Duodenal mucosa (tissue), 2 donors: ENCODE results near the gene NRN1L.

ENCODE experiments used
- H3K27ac ChIP-seq: one replicate; pipeline ENCODE4 v1.7.0; 2013; ENCODE audit warnings: low read depth, low read length
- H3K27me3 ChIP-seq, 2 donors: one replicate each; pipeline ENCODE4 v1.7.0; 2013; ENCODE audit warnings: low read length in 2 of 2, control low read depth in 1 of 2; ENCODE audit not compliant: insufficient read depth in 2 of 2, control insufficient read depth in 1 of 2
- H3K36me3 ChIP-seq, 2 donors: one replicate each; pipeline ENCODE4 v1.7.0; 2013; ENCODE audit warnings: low read length in 2 of 2, control low read depth in 1 of 2; ENCODE audit not compliant: insufficient read depth in 2 of 2, control insufficient read depth in 1 of 2
- H3K4me1 ChIP-seq, 2 donors: one replicate each; pipeline ENCODE4 v1.7.0; 2013; ENCODE audit warnings: low read length in 2 of 2, control low read depth in 1 of 2; ENCODE audit not compliant: insufficient read depth in 2 of 2, control insufficient read depth in 1 of 2
- H3K4me3 ChIP-seq, 2 donors: one replicate each; pipeline ENCODE4 v1.7.0; 2013; ENCODE audit warnings: low read length in 2 of 2, low read depth in 1 of 2
- H3K9ac ChIP-seq, 2 donors: one replicate each; pipeline ENCODE4 v1.7.0; 2013; ENCODE audit warnings: low read length in 2 of 2, low read depth in 1 of 2
- H3K9me3 ChIP-seq, 2 donors: one replicate each; pipeline ENCODE4 v1.7.0; 2013; ENCODE audit warnings: low read length in 2 of 2, control low read depth in 1 of 2; ENCODE audit not compliant: control insufficient read depth in 1 of 2

The NRN1L gene

DNA sequence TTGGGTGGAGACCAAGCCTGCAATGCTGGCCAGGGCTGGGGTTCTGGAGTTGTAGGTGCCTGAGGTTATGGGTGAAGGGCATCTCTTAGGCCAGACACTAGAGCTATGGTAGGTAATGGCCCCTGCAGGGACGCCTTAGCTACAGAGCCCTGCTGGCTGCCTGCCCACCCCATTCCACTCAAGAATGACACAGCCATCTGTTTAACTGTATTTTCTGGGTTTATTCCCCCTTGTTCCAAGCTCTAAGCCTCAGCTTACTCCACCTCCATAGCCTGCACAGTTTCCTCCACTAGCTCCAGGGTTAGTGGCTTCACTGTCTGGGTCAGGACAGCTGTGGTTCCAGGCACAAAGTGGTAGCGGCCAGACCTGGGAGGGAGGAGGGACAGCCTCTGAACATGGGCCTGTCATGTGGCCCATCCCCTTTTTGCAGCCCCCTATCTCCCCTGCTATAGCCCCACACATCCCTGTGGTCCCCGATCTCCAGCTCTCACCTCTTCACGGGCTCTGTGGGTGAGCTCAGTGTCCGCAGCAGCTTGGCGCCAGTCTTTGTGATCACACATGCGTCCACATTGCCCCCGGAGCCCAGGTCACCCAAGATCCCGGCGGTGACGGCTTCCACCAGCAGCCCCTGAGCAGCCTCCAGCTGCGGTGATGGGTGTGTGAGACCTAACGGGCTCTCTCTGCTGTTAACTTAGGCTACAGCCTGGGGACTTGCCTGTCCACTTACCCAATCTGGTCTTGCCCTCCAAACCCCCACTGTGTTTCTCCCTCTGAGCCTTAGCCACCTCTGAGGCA, 49.8 kb downstream of the NRN1L start:
- Histone ChIP-seq H3K4me3 (peak overlapping the region; percentile 91 to 98), H3K4me1 (peaks cover 15 to 21% of the 10 kb centered on the region in 2 donors)

DNA sequence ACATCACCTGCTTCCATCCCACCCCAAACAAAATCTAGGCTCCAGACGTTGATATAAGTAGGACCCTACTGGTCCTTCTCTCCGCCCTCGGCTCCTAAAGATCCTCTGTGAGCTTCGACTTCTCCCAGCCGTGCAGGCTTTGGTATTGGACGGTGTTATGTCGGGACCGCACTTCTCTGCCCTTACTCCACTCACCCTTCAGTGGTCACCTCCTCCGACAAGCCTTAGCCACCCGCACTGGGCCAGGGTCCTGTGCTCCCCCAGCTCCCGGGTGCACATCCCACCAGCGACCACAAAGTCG, 50.4 kb downstream of the NRN1L start:
- Histone ChIP-seq H3K9ac (peak overlapping the region; percentile 21 to 24), H3K4me1 (peaks cover 15 to 25% of the 10 kb centered on the region in 2 donors), H3K27ac (no peak overlapping the region), H3K9me3 (no peaks in the 10 kb centered on the region), H3K27me3 (no peaks in the 10 kb centered on the region), H3K4me3 (peak overlapping the region; percentile 91 to 98), H3K36me3 (peaks cover 30 to 39% of the 10 kb centered on the region in 2 donors)

More for the DNA sequence above, 49.8 kb downstream of the NRN1L start:
- no peaks in the 10 kb centered on the region for H3K9me3 ChIP-seq
- peak overlapping the region in 1 of 2 donors; percentile 24 for H3K9ac ChIP-seq
- peaks cover 30 to 44% of the 10 kb centered on the region in 2 donors for H3K36me3 ChIP-seq
- H3K27ac ChIP-seq: no peak overlapping the region
- no peaks in the 10 kb centered on the region for H3K27me3 ChIP-seq

DNA sequence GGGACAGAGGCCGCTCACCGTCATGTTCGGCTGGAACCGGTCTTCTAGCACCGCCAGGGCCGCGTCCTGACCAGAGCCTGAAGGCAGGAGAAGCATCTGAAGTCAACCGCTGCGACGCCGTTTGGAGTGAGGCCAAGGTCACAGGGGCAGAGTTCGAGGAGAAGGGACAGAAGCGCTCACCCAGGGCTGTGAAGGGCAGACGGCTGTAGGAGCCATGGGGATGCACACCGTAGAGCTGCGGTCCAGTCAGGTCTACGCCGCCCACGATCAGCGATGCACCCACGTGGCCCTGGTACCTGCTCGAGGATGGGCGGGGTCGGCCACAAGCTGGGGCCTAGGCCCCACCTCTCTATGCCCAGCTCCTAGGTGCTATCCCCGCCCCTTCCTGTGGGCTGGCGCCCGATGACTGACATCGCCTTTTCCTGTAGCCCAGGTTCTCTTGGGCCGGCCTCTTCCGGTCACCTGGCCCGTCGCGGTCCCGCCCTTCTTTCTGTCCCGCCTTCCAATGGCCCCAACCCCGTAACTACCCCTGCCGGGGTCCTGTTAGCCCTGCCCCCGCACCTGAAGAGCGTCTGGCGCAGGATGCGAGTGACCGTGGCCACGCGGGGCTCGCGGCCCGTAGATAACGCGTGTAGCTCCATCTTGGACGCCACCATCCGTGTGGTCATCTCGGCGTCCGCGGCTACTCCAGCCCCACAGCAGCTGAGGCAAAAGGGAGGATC, 50.9 kb downstream of the NRN1L start:
- Histone ChIP-seq H3K36me3 (peaks cover 27 to 34% of the 10 kb centered on the region in 2 donors), H3K27ac (peak overlapping the region; percentile 90), H3K27me3 (no peaks in the 10 kb centered on the region), H3K4me3 (peak overlapping the region; percentile 91 to 98), H3K4me1 (peaks cover 15 to 30% of the 10 kb centered on the region in 2 donors), H3K9me3 (no peaks in the 10 kb centered on the region), H3K9ac (peak overlapping the region; percentile 89 to 99)
